ENCODE measurements around the gene FBXO45. TPM values are rescaled to one million over a fixed set of nuclear protein-coding genes. Genes with fewer than 3 reads are reported as not detected.

Gene FBXO45
- total and polyA plus RNA-seq, 4 donors: 1.6 to 7.7 (median 3.6) TPM

DNA sequence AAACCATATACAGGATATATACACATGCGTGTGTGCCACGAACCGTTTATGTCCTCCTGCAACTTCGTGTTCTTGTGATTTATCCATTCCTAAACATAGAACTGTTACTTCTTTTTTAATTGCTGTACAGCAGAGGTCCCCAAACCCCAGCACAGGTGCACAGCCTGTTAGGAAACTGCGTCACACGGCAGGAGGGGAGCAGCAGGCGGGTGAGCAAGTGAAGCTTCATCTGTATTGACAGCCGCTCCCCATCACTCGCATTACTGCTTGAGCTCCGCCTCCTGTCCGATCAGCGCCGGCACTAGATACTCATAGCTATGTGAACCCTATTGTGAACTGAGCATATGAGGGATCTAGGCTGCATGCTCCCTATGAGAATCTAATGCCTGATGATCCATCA is 36.1 kb downstream of the FBXO45 start:
- H3K9ac ChIP-seq (ENCODE audit: low read depth in 1 of 2, low read length in 2 of 2): no peak overlapping the region
- TF ChIP-seq HNF4G (IDR thresholded peaks at IDR 0.05) (no peak), YY1 (IDR thresholded peaks at IDR 0.05) (no peak), SP1 (IDR thresholded peaks at IDR 0.05) (no peak), FOXA1 (IDR thresholded peaks at IDR 0.05) (no peak), TAF1 (conservative IDR thresholded peaks at IDR 0.05) (no peak), RAD21 (IDR thresholded peaks at IDR 0.05) (no peak), HNF4A (conservative IDR thresholded peaks at IDR 0.05) (no peak), RXRA (IDR thresholded peaks at IDR 0.05) (no peak), EGR1 (IDR thresholded peaks at IDR 0.05; ENCODE audit: low read depth in 2 of 2) (no peak), FOXA2 (IDR thresholded peaks at IDR 0.05) (no peak), GABPA (IDR thresholded peaks at IDR 0.05 in 1 of 2, conservative IDR thresholded peaks at IDR 0.05 in 1 of 2) (no peak)
- TF ChIP-seq, protein P1, sequence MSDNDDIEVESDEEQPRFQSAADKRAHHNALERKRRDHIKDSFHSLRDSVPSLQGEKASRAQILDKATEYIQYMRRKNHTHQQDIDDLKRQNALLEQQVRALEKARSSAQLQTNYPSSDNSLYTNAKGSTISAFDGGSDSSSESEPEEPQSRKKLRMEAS (IDR thresholded peaks at IDR 0.05): no peak
- TF ChIP-seq, protein P2, sequence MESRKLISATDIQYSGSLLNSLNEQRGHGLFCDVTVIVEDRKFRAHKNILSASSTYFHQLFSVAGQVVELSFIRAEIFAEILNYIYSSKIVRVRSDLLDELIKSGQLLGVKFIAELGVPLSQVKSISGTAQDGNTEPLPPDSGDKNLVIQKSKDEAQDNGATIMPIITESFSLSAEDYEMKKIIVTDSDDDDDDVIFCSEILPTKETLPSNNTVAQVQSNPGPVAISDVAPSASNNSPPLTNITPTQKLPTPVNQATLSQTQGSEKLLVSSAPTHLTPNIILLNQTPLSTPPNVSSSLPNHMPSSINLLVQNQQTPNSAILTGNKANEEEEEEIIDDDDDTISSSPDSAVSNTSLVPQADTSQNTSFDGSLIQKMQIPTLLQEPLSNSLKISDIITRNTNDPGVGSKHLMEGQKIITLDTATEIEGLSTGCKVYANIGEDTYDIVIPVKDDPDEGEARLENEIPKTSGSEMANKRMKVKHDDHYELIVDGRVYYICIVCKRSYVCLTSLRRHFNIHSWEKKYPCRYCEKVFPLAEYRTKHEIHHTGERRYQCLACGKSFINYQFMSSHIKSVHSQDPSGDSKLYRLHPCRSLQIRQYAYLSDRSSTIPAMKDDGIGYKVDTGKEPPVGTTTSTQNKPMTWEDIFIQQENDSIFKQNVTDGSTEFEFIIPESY (IDR thresholded peaks at IDR 0.05): no peak
- TF ChIP-seq, protein P3, sequence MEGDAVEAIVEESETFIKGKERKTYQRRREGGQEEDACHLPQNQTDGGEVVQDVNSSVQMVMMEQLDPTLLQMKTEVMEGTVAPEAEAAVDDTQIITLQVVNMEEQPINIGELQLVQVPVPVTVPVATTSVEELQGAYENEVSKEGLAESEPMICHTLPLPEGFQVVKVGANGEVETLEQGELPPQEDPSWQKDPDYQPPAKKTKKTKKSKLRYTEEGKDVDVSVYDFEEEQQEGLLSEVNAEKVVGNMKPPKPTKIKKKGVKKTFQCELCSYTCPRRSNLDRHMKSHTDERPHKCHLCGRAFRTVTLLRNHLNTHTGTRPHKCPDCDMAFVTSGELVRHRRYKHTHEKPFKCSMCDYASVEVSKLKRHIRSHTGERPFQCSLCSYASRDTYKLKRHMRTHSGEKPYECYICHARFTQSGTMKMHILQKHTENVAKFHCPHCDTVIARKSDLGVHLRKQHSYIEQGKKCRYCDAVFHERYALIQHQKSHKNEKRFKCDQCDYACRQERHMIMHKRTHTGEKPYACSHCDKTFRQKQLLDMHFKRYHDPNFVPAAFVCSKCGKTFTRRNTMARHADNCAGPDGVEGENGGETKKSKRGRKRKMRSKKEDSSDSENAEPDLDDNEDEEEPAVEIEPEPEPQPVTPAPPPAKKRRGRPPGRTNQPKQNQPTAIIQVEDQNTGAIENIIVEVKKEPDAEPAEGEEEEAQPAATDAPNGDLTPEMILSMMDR (IDR thresholded peaks at IDR 0.05; ENCODE audit: low read depth, low read length, missing input control): no peak
- no peak overlapping the region for H3K27ac ChIP-seq (ENCODE audit: low read depth in 1 of 2, low read length in 2 of 2)
- no peaks in the 10 kb centered on the region for H3K36me3 ChIP-seq (ENCODE audit: control insufficient read depth in 4 of 4, insufficient read depth in 3 of 4, low read depth in 1 of 4, low read length in 3 of 4)
- WGBS: 68% methylated on average over 13 of the region's 13 CpGs
- peak; percentile 26 for DNase-seq (ENCODE audit: low spot score)
- H3K9me3 ChIP-seq (ENCODE audit: control insufficient read depth in 4 of 4, low read length in 3 of 4): no peaks in the 10 kb centered on the region
- H3K4me3 ChIP-seq (ENCODE audit: low read depth in 1 of 3, low read length in 3 of 3): no peak overlapping the region
- no peaks in the 10 kb centered on the region for H3K4me1 ChIP-seq (ENCODE audit: control insufficient read depth in 4 of 4, insufficient read depth in 4 of 4, low read length in 3 of 4)
- peaks cover 0 to 3% (median 0%) of the 10 kb centered on the region in 4 donors for H3K27me3 ChIP-seq (ENCODE audit: control insufficient read depth in 4 of 4, insufficient read depth in 4 of 4, low read length in 3 of 4)

DNA sequence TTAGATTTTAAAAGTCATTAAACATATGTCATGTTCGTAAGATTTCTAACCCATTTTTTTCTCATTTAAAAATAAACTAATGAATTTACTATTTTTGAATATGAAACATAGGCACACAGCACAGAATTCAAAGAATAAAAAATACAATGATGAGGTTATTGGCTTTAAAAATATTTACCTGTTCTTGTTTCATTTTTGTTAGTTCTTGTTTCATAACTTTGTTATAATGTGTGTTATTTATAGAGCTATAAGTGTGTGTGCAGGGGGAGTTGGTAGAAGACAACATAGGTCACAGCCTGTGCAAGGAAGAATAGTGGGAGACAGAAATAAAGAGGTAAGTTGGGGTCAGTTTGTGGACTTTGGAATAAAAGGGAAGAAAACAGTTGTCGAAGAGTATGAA is 40.2 kb downstream of the FBXO45 start:
- WGBS: 96% methylated on average over 2 of the region's 2 CpGs
- DNase-seq (ENCODE audit: low spot score): no peak

More for the DNA sequence above, 40.2 kb downstream of the FBXO45 start:
- no peaks in the 10 kb centered on the region for H3K9me3 ChIP-seq (ENCODE audit: control insufficient read depth in 4 of 4, low read length in 3 of 4)
- H3K27ac ChIP-seq (ENCODE audit: low read depth in 1 of 2, low read length in 2 of 2): no peak overlapping the region
- H3K27me3 ChIP-seq (ENCODE audit: control insufficient read depth in 4 of 4, insufficient read depth in 4 of 4, low read length in 3 of 4): peaks cover 0 to 3% (median 0%) of the 10 kb centered on the region in 4 donors
- no peak overlapping the region for H3K4me3 ChIP-seq (ENCODE audit: low read depth in 1 of 3, low read length in 3 of 3)
- H3K36me3 ChIP-seq (ENCODE audit: control insufficient read depth in 4 of 4, insufficient read depth in 3 of 4, low read depth in 1 of 4, low read length in 3 of 4): no peaks in the 10 kb centered on the region
- H3K9ac ChIP-seq (ENCODE audit: low read depth in 1 of 2, low read length in 2 of 2): no peak overlapping the region
- peaks cover 0 to 5% (median 0%) of the 10 kb centered on the region in 4 donors for H3K4me1 ChIP-seq (ENCODE audit: control insufficient read depth in 4 of 4, insufficient read depth in 4 of 4, low read length in 3 of 4)
- no peak for TF ChIP-seq RAD21 (IDR thresholded peaks at IDR 0.05)
- TF ChIP-seq SP1 (IDR thresholded peaks at IDR 0.05): no peak
- TF ChIP-seq FOXA1 (IDR thresholded peaks at IDR 0.05): no peak
- TF ChIP-seq, protein P4, sequence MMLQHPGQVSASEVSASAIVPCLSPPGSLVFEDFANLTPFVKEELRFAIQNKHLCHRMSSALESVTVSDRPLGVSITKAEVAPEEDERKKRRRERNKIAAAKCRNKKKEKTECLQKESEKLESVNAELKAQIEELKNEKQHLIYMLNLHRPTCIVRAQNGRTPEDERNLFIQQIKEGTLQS (IDR thresholded peaks at IDR 0.05): no peak
- TF ChIP-seq, protein P5, sequence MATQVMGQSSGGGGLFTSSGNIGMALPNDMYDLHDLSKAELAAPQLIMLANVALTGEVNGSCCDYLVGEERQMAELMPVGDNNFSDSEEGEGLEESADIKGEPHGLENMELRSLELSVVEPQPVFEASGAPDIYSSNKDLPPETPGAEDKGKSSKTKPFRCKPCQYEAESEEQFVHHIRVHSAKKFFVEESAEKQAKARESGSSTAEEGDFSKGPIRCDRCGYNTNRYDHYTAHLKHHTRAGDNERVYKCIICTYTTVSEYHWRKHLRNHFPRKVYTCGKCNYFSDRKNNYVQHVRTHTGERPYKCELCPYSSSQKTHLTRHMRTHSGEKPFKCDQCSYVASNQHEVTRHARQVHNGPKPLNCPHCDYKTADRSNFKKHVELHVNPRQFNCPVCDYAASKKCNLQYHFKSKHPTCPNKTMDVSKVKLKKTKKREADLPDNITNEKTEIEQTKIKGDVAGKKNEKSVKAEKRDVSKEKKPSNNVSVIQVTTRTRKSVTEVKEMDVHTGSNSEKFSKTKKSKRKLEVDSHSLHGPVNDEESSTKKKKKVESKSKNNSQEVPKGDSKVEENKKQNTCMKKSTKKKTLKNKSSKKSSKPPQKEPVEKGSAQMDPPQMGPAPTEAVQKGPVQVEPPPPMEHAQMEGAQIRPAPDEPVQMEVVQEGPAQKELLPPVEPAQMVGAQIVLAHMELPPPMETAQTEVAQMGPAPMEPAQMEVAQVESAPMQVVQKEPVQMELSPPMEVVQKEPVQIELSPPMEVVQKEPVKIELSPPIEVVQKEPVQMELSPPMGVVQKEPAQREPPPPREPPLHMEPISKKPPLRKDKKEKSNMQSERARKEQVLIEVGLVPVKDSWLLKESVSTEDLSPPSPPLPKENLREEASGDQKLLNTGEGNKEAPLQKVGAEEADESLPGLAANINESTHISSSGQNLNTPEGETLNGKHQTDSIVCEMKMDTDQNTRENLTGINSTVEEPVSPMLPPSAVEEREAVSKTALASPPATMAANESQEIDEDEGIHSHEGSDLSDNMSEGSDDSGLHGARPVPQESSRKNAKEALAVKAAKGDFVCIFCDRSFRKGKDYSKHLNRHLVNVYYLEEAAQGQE (IDR thresholded peaks at IDR 0.05): no peak
- TF ChIP-seq, protein P3 (IDR thresholded peaks at IDR 0.05; ENCODE audit: low read depth, low read length, missing input control): no peak
- TF ChIP-seq RXRA (IDR thresholded peaks at IDR 0.05): no peak
- no peak for TF ChIP-seq FOXA2 (IDR thresholded peaks at IDR 0.05)
- TF ChIP-seq TAF1 (conservative IDR thresholded peaks at IDR 0.05): no peak
- no peak for TF ChIP-seq JUND (IDR thresholded peaks at IDR 0.05)
- TF ChIP-seq, protein P2 (IDR thresholded peaks at IDR 0.05): no peak
- TF ChIP-seq, protein P1 (IDR thresholded peaks at IDR 0.05): no peak
- no peak for TF ChIP-seq GABPA (IDR thresholded peaks at IDR 0.05 in 1 of 2, conservative IDR thresholded peaks at IDR 0.05 in 1 of 2)
- TF ChIP-seq YY1 (IDR thresholded peaks at IDR 0.05): no peak

All from liver (tissue), 9 donors.